Measurements from ENCODE around the gene MARK2.
A peak's percentile ranks its signal among the peaks of the same experiment; 100 is the strongest.

The MARK2 gene

DNA sequence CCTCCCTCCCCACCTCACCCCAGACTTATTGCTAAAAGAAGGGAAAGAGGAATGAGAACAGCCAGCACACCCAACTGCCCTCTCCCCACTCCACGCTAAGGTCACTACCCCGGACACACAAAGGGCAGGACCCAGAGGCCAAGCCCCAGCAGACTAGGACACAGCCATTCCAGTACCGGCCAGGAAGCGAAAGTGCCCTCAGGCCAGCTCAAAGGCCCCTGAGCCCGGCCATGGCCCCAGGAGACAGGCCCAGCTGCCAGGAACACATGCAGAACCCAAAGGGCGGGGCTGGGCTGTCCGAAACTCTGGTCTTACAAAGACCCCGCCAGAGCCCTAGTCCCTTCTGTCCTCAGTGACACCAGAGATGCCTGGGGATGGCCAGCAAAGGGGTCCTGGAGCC is 72.5 kb downstream of the MARK2 start:
- no peak for DNase-seq

DNA sequence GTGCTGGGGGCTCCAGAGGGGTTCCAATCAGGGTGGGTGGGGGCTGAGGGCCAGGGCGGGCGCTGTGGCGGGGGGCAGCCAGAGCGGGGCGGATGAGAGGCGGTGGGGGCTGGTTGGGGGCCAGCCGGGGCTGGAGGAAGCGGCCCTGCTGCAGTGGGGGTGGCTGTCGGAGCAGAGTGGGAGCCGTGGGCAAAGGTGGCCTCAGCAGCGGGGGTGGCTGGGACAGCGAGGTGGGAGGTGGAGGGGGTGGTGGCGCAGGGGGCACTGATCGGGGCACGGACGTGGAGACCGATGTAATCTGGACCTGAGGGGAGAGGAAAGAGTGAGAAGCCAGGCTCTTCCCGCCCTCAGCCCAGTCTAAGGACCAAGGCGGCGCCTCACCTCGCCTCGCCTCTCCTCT is 73.0 kb downstream of the MARK2 start:
- no peak for DNase-seq

DNA sequence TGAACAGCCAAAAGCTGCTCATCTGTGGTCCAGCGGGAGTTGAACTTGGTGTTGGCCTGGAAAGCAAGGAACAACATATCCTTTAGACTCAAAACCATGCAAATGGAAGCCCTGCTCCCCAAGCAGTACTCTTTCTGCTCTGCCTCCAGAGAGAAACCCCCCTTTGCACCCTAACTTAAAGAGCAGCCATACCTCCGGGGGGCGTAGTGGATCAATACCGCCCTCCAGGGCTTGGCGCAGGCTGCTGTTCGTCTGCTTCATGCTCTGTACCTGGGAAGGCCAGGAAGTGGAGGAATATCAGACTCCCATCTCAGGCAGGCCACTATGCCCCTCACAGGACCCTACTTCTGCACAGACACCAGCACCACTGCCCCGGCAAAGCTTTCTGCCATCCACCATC is 73.8 kb downstream of the MARK2 start:
- DNase-seq, result no peak

DNA sequence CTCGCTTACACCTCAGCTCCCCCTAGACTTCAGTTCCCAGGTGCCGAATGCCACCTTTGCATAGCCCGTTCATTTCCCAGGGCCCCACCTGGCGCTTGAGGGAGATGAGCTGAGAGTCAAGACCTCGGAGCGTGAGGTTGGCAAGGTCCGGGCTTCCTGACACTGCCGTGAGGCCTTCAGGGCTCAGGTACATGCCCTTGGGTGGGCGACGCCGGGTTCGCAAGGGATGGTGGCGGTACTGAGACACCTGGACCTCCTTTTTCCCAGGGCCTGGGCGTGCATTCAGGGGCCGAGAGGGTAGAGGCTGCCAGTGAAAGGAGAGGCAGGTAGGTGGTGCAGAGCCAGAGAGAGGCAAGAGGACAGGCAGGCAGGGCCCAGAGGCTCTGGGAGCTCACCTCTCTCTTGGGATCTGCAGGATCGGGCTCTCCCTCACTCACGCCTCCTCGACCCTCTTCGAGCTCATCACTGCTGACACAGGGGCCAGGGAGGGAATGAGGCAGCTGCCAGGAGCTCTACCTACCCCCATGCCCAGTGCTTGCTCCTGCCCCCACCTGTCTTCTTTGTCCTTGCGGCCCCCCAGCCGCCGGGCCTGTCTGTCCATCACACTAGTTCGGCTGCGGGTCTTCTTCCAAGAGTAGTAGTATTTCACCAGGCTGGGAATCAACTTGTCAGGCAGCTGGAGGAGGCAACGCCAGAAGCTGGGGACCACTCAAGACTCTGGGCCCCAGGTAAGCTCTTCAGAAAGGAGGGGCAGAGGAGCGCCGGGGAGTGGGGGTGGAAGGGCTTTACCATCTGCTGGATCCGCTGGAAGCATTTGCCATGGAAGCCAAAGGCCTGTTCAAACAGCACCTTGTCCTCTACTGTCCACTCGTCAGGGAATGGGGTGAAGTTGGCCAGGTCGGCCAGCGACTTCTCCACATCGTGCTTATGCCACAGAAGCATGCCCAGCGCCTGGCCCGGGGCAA is 75.2 kb downstream of the MARK2 start:
- DNase-seq, result no peak

DNA sequence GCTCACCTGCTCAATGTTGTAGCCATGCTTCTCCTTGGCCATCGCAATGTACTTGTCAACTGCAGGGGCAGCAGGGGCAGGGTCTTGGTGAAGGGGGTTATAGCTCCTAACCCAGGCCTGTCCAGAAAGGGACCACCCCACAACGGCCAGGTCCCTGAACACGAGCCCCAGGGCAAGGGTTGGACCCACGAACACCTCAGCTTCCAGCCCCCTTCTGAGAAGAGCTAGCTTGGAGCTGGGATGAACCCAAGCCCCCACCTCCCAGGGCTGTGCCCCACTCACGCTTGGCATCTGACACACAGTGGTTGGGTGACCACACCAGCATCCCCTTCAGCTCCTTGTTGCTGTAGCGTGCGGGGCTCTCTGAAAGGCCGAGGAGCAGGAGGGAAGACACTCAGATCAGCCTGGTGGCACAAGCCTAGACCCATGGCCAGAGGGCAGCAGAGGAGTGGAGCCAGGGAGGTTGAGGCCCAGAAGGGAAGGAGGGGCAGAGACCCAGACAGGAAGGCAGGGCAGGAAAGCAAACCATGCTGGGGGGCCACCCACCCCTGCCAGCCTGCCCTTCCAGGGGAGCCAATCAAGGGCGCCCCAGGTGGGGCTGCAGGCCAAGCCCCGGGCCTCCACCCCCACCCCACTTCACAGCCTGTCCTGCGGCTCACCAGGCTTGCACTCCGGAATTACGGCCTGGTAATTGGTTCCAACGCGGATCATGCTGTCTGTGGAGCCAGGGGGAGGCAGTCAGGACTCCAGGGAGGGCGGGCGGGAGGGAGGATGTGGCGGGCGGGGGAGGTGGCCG is 76.2 kb downstream of the MARK2 start:
- DNase-seq, result no peak

DNA sequence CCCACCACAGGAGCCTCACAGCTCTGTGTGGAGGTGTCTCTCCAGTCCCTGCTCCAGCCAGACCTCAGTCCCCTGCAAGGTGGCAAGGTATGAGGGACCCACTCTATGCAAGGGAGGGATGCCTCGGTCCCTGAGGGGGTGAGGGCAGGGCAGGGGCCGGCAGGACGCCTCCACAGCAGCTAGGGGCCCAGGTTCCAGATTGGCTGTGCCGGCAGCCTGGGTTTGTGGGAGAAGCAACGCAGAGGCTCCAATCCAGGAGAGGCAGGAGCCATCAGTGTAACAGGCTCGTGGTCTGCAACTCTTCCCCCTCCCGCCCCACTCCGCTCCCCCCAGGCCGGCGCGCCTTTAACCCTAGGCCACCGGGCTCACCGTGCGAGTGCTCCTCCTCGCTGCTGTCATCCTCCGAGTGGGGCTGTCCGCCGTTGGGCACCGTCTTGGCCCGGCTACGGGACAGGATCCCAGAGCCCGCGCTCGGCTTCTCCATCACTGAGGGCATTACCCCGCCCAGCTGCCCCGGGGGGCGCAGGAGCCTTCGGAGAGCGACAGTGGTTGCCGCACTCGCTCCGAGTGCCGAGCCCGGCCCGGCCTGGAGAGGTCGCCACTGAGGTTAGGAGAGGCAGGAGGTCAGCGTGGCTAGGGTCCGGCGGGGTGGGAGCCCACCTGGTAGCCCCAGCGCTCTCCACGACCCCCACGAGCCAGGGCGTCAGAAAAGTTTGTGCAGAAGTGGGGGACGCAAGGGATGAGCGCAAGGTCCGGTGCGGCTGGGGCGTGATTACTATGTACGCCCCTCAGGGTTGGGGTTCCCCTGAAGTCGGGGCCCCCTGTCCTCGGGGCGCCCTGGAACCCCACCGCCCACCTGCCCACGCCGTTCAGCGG is 77.3 kb downstream of the MARK2 start:
- peak; percentile 39 for DNase-seq

DNA sequence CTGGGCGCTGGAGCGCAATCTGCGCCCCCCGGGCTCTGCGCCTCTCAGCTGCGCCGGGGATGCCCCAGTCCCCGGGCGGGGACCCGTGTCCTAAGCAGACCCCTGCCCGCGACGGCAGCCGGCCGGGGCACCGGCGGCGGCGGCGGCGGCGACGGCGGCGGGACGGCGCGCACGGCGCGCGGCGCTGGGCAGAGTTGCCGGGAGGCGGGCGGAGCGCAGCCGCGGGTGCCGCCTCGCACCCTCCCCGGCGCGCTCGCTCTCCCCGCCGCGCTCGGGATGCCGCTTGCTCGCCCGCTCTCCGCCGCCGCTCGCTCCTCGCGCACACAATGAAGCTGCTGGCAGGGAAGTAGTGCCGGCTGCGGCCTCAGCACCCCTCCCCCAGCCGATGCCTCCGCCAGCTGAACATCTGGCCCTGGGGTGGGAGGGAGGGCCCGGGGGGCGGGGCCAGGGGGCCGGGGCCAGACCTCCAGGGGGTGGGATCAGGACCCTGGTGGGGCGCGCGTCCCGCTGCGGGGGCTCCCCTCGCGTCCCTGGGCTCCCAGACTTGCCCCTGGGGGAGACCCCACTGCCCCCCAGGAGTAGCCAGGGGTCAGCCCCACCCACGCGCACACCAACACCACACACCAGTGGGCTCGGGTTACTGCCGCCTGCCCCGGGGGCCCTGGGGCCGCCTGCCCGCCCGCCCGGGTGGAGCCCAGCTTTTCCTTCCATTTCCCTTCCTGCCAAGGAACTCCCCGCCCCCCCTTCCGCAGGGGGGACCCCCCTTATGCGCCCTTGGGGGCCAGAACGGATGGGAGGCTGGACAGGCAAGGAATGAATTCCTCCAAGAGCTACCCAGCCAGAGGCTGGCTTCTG is 78.2 kb downstream of the MARK2 start, which contains the start of gene RCOR2:
Gene RCOR2, minus strand, starts transcription at position 328 of the 855 bp plus-strand sequence. CDS start 708 bp downstream, outside the sequence.
- peak; percentile 90 for DNase-seq

DNA sequence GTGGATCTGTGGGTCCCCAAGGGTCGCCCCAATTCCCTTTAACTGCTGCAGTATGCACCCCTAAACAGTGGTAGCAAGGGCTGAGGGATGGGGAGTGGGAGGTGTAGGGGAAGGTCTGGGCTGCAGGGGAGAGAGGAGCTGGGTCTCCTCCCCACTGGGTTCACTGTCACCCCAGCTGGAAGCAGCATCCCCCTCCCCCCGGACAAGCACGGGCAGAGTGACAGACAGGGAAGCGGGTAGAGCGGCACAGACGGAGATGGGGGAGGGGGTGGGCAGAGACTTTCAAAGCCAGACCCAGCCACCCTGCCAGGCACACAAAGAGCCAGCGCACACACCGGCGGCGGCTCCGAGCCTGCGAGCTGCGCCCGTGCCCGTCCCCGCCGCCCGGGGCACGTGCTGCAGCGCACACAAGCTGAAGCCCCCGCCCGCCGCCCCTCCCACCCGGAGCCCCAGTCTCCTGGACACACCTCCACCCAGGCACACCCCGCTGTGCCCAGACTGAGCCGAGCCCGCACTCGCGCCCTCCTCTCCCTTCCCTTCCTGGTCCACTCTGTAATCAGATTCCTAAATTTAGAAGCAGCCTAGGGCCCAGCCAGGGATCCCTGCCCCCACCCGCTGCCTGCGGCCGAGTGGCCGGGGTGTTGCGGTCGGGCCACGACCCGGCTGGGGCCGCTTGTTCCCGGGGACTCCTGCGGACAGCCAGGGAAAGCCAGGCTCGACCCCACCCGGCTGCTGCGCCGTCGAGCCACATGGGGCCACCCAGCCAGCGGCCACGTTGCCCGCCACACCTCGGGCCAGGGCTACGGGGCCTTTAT is 79.0 kb downstream of the MARK2 start:
- peak; percentile 86 for DNase-seq

DNA sequence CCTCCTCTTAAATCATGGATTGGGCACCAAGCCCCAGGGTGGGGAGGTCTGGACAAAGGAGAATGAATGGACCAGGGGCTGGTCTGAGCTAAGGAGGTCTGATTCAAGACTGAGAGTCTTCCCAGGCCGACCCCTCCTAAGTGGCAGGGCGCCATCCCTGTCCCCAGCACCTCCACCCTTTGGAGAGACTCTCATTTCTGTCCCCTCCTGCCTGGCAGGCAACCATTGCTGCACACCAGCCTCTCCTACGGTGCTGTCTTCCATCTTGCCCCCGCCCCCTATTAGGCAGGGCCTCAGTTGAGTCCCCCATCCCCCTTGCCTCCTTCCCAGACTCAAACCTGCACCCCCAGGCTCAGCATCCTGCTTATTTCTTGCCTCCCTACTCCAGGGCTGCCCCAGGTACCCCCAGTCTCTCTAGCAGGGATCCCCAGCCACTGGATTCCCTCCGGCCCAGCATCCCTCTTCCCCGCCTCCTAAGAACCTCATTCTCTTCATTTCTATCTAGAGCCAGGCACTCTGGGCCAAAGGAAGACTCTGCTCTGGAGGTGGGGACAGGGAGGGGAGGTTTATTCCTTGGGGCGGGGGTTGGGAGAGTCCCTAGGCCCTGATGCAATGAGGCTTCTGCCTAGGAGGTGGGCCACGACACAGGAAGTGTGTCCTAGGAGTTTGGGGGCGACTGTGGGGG is 79.7 kb downstream of the MARK2 start:
- no peak for DNase-seq

DNA sequence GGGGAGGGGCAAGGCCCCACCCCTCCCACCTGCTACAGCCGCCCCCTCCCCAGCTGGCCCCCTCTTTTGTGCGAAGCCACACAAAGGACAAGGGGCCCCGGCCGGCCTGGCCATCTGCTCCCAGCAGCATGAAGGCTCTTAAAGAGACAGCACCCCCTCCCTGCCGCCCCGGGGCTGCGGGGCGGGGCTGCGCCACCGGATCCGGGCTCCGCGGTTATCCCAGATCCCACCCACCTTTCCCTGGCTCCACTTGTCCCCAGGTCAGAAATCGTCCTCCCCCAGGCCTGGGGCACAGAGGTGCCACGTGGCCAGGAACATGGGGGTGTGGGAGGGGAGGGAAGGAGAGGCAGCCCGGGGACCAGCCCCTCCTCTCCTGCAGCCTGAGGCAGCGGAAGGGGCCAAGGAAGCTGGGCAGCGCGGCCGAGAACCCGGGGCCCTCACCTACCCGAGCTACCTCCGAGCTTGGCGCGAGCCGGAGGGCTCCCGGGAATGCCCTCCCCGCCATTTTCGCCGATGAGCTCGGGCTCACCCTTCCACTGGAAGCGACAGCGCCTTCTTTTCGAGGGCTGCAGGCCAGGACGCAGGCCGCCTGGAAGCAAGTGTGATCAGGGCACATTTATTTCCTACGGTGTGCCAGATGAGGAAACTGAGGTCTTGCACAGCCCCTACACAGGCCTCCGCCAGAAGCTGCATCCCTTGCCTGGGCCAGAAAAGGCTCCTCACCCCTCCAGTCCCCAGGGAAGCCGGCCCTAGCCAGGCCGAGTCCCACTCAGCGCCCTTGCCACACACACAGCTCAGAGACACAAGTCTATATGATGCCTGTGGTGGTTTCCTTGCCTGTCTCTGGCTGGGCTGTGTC is 80.6 kb downstream of the MARK2 start:
- no peak for DNase-seq

DNA sequence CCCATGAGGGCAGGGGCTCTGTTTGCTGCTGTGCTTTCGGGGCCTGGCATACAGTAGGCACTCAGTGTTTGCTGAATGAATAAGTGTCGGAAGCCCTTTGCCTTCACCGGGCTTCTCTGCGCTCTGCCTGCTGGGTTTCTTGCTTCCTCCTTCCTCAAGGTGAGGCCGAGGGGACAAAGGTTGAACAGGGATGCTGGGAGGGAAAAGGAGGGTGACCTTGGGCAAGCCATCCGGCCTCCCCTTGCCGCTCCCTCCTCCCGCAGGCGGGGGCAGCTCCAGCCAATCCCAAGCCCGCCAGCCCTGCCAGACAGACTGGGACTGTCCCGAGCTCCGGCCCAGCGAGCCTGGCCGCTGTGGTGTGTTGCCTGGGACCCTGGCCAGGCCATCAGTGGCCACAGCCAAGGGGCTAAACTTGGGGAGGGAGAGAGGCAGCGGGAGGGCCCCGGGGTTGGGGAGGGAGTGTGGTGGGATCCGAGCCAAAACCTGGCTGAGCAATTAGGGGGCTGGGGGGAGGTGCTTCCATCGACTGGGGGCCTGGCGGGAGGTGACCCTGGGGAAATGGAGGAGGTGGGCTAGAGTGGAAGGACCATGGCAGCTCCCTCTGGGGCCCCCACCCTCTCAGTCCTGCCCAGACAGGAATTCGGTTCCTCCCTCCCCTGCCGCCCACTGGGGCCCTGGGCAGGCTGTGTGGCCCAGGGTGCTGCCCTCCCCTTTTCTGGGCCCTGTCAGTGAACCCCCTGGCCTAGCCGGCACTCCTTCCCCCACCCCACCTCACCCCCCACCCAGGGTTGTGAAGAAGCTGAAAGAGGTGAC is 81.4 kb downstream of the MARK2 start:
- no peak for DNase-seq

DNA sequence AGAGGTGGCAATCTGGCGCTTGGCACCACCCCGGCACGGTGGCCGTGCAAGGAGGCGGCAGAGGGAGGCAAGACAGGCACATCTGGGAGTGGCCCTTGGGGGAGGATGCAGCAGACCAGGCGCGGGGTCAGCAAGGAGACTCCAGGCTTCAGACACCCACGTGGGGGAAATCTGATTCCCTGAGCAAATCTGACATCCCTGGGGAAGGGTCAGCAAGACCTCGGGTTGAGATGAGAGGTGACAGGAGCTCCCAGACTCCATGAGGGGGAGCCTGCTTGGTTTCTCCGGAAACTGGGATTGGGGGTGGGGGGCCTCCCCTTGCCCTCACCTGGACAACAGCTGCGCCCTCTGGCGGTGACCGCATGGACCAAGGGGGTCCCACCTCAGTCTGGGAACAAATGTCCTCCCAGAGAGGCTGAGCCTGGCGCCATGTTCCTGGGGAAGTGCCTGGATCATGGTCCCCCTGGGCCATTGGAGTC is 82.1 kb downstream of the MARK2 start:
- DNase-seq, result no peak

DNA sequence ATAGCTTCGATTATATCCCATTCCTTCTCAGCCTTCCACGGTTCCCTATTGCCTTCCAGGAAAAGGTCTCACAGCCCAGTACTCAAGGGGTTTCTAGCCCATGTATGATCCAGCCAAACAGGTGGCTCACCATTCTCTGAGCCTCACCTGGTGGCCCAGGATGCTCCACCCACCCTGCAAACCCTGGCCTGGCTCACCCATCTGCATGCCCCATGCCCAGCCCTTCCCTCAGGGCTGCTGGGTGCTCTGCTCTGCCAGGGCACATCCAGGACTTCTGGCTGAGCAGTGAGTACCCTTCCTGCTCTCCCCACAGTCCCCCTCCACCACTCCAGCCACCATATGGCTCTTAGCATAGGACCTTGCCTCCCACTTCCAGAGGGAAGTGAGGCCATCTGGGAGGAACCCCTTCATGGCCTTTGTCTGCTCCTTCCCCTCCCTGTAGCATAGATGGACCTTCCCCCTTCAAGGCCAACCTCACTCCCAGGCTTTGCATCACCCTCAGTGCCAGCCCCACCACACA is 83.8 kb downstream of the MARK2 start:
- DNase-seq, result no peak

DNA sequence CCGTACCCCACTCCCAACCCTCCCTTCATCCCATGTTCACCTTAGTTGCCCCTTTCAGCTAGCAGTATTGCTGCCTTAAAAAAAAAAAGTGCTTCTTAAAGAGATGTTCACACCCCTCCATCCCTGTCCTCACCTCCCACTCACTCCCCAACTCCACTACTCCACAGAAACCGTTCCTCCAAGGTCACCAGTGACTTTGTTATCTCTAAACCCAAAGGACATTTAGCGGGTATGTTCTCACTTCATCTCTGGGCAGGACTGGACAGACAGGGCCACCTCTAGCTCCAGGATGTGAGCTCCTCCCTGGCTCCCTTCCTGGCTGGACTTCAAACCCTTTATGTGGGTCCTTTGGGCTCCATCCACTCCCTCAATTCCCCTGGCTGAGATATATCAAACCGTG is 84.4 kb downstream of the MARK2 start:
- no peak for DNase-seq

DNA sequence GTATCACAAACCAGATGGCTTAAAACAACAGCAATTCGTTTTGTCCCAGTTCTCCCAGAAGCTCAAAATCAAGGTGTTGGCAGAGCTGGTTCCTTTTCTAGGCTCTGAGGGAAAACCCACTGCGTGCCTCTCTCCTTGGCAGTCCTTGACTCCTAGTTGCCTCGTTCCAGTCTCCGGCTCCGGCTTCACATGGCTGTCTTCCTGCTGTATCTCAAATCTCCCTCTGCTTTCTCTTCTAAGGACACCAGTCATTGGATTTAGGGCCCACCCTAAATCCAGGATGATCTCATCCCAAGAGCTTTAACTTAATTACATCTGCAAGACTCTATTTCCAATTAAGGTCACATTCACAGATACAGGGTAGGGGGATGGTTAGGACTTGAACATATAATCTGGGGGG is 90.7 kb downstream of the MARK2 start:
- no peak for DNase-seq

DNA sequence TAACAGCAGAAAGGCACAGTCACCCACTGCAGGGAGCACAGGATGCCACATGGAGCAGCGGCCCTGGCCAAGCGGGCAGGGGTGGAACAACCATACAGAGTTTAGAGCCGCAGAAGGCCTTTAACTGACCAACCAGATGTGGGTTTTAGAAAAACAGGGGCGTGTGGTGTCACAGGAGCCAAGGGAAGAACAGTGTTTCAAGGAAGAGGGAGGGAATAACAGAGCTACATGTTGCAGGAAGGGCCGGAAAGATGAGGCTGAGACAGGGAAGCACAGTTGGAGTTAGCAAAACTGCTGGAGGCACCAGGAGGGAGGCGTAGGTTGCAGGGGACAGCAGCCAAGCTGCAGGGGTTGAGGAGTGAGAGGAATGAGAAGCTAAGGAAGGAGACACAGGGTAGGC is 92.1 kb downstream of the MARK2 start:
- no peak for DNase-seq

DNA sequence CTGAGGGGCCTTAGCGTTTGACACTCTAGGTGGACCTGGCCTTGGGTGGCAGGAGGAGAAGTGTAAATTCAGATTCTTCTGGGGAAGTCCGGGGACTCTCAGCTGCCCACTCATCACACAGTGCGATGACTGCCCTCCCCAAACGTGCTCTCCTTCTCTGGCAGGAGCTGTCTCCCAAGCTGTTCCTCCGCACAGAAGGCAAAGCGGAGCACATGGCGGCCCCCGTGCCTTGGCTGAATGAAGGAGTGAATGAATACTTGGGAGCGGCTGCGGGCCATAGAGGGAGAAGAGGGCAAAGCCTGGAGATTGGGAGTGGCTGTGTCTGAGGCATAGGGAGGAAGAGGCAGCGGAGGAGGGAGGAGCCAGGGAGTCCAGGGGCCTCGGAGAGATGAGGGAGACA is 93.0 kb downstream of the MARK2 start:
- DNase-seq, result no peak

DNA sequence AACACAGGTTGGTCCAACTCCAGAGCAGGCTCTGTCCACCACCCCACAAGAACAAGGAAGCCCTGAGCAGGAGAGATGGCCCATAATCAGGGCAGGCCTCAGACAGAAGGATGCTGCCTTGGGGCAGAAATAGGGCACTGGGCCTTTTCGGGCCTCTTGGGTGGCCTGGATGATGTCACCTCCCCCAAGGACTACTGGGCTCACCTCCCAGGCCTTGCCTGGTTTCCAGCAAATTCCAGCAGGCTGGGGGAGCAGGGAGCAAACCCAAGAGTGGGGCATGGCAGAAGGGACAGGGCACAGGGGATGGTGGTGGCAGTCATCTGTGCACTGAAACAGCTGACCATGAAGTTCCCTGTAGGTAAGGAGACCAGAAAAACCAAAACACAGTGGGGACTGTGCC is 94.5 kb downstream of the MARK2 start:
- DNase-seq, result no peak
